GM12872 (cell line): ENCODE measurements around the gene AFAP1L1.

ENCODE experiments used
- TF ChIP-seq, protein P1 (sequence below): IDR thresholded peaks from 3 replicates; pipeline ENCODE4 v1.5.1; 2011; ENCODE audit warnings: low read depth, mild to moderate bottlenecking, low read length, moderate library complexity; ENCODE audit not compliant: insufficient read depth

Gene AFAP1L1

DNA sequence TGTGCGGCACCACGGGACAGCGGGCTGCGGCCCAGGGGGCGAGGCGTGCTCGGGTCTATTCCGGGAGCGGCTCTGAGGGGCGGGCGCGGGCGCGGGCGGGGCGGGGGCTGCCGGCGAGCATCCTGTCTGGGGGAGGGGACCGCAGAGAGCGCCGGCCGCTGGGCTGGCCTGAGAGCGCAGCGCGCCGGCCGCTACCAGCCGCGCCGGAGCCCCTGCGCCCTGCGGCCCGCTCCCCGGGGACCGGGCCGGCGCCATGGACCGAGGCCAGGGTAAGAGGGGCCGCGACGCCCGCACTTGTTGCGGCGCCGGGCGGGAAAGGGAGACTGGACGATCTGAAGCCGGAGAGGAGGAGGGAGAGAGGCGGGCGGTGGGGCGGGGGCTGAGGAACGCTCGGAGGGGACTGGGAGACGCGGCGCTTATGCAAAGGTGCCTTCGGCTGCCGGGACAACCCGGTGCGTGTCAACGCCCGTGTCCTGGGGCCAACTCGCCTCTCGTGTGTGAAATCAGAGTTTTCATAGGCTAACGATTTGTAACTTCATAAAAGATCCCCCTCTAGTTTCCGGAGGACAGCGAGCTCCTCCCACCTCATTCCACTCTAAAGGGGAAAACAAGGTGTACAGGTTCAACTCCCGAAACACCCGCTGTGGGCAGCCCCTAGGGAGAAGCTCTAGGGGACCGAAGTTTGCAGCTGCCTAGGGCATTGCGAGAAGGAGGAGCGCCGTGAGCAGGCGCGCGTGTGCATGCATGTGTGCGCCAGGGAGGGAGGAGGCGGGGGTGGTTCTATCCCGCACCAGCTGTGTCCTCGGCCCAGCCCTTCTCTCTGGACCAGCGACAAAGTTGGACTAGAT is at the start of gene AFAP1L1:
TSS of gene AFAP1L1 (plus strand) at position 144 of the 848 bp plus-strand sequence. CDS start at position 254, 110 bp downstream.
- TF ChIP-seq, protein P1, sequence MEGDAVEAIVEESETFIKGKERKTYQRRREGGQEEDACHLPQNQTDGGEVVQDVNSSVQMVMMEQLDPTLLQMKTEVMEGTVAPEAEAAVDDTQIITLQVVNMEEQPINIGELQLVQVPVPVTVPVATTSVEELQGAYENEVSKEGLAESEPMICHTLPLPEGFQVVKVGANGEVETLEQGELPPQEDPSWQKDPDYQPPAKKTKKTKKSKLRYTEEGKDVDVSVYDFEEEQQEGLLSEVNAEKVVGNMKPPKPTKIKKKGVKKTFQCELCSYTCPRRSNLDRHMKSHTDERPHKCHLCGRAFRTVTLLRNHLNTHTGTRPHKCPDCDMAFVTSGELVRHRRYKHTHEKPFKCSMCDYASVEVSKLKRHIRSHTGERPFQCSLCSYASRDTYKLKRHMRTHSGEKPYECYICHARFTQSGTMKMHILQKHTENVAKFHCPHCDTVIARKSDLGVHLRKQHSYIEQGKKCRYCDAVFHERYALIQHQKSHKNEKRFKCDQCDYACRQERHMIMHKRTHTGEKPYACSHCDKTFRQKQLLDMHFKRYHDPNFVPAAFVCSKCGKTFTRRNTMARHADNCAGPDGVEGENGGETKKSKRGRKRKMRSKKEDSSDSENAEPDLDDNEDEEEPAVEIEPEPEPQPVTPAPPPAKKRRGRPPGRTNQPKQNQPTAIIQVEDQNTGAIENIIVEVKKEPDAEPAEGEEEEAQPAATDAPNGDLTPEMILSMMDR, result no peak

DNA sequence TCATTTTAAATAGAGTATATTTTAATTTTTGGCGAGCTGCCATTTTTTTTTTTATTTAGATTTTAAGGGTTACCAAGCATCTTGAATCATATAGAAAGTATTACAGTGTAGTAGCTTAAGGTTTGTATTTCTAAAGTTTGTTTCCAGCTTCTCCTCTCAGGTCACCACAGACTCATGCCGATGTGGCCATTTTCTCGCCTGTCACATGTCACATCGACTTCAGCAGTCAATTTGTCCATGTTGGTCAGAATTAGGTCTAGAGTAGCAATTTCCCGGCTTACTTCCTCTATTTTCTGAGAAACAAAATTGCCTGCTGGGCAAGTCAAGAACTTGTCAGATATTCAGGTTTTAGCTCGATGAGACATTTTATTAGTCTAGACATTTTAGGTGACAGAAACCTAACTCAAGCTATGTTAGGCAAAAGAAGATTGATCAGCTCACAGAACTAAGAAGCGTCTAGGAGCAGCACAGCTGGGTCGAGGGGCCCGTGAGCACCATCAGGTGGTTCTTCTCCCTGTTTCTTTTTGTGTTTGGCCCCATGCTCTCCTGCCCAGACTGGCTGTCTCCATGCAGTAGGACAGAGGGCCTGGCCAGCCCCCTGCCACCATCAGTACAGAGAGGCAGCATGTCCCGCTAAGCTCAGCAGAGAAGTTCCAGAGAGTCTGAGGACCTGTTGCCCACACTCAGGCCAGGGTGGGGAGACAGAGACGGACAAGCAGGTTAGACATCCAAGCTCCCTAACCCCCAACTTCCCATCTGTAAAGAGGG is 48.4 kb upstream of the AFAP1L1 start:
- TF ChIP-seq, protein P1, result no peak

DNA sequence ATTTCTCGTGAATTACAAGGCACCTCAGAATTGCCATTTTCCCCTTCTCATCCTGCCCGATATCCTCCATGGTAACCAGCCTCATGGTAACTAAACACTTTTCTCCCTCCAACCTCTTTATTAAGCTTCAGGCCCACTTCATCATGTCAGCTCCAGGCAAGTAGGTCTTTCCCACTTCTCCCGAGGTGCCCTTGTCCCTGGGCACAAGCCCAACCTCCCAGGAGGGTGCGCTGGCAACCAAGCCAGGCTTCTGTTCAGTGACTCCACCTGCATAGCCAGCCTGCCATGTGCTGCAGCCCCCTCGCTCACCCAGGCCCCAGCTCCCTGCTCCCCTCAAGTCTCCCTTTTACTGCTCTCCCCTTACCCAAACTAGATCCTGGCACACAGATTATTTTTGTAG is 47.4 kb upstream of the AFAP1L1 start:
- TF ChIP-seq, protein P1, result no peak

DNA sequence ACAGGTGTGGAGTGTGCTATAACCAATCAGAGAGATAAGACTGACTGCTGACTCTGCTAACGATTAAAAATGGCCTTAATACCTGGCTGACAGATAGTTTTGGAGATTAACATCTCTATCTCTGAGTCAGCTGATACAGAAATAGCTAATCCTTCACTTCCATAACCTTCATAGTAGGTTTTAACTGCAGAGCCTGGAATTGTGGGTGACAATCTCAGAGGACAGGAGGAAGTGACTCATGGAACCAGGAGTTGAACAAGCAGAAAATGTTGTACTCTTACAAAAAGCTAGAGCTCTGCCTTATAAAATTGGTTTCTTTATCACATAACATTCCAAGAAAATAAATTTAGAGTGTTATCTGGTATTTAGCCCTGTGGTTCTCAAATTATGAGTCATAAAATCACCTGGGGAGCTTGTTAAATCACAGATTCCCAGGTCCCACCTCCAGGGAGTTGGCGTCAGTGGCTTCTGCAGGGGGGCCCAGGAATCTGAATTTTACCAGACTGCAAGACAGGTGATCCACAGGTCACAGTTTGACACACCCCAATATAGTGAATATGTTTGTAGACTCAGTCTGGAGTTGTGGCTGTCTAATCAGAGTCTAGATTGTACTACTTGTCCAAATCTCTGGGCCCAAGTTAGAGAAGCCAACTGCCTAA is 44.4 kb upstream of the AFAP1L1 start:
- TF ChIP-seq, protein P1, result no peak

DNA sequence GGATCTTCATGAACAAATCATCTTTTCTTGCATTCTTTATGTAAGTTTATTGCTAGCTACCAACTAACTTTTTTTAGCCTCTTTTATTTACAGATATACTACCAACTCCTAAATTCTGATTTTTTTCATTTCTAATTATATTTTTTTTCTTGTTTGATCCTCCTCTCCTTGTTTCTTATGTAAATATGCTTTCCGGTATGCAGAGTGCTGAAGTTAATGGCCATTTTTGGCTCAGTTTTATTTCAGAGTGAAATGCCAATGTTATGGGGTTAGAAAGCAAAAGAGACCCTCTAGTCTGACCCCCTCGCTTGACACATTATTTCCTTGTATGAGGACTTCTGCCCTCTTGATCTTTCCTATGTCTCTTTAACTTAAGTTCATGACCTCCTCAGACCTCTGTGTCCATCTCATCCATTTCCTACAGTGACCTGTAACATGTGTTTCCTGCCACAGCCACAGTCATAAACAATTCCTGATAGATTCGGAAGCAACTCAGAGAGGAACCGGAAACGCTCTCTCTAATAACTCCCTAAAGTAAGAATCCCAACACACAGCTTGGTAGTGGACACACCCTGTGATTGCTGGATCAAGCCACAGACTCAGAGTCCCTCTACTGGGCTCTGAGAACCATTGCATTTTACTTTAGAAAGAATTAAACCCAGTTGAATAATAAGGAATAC is 42.9 kb upstream of the AFAP1L1 start:
- TF ChIP-seq, protein P1, result peak; percentile 19; the same call in 1 of the 3 replicates

DNA sequence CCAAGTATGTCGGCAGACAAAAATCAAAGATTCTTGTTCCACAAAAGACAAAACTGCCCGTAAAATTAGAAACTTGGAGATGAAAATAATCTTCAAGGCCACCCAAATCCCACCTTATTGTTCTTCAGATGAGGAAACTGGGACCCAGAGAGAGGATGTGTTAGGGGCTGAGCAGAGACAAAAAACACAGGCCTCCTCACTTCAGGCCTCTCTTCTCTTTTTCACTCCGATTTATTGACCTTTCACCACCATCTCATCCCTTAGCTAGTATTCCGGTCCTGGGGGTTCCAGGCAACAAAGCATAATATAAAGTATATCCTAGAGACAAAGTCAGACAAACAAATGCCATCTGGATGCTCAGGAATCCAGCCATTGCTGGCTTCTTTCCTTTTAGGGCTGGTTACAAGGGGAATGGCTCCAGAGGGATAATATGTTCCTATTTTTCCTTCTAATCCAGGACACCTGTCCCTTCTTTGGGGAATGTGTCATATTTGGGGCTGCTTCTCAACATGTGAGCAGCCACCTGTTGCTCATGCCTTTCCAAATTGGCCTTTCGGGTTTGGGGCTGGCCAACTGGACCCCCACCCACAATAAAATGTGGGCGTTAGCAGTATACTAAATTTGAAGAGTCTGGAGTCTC is 42.2 kb upstream of the AFAP1L1 start:
- TF ChIP-seq, protein P1, result no peak
